Bronchial epithelial cell (primary cell): ENCODE data around the gene FSCB. TPM values are rescaled to one million over a fixed set of nuclear protein-coding genes. Genes with fewer than 3 reads are reported as not detected.
"Not testable (repeated sequence)": the region's sequence is repeated elsewhere in the genome, so short reads cannot be mapped to it uniquely, and the experiment has no call there.

Experiments
- DNase-seq: peaks from one replicate; pipeline ENCODE4 v3.0.0-alpha.2; 2010; ENCODE audit warnings: low read depth
- FAIRE-seq: peaks from 2 replicates; lab custom pipeline; 2011; peaks lifted over from hg19 to GRCh38; lab: Jason Lieb, UNC
- H3K27me3 ChIP-seq: 2 replicates; pipeline ENCODE4 v1.5.1; 2011; ENCODE audit warnings: low read length; ENCODE audit not compliant: control insufficient read depth, insufficient read depth
- H3K36me3 ChIP-seq: 2 replicates; pipeline ENCODE4 v1.5.1; 2011; ENCODE audit warnings: low read length; ENCODE audit not compliant: control insufficient read depth, insufficient read depth
- H3K4me3 ChIP-seq: 2 replicates; pipeline ENCODE4 v1.5.1; 2011; ENCODE audit warnings: mild to moderate bottlenecking, low read depth, low read length, control low read depth
- total RNA-seq: library from RNA; depleted of rRNA; stranded (reverse); fragments of >200 nt; gene quantifications from 2 replicates; pipeline ENCODE4 v1.2.1, GENCODE V29; 2014
- TF ChIP-seq, protein P1 (sequence below): IDR thresholded peaks from 2 replicates; pipeline ENCODE4 v1.5.1; 2011; ENCODE audit warnings: mild to moderate bottlenecking, moderate library complexity, low read length, control low read depth, inconsistent platforms; ENCODE audit not compliant: insufficient read depth, severe bottlenecking

Gene FSCB
- not detected in 2 replicates for total RNA-seq

- DNase-seq, result no peak
These were observed at the start of gene FSCB for GRCh38 chr14:44507183-44507582. Gene FSCB, minus strand, starts transcription at chr14:44507283. Its CDS starts 296 bp downstream, at chr14:44506987.

GRCh38 chr14:44531658-44532057 lies 24.6 kb upstream of the FSCB start:
- DNase-seq, result no peak
- FAIRE-seq, result no peak
- H3K4me3 ChIP-seq, result no peak overlapping the region
- no peaks in the 10 kb centered on the region for H3K27me3 ChIP-seq
- H3K36me3 ChIP-seq, result no peaks in the 10 kb centered on the region
- TF ChIP-seq, protein P1, sequence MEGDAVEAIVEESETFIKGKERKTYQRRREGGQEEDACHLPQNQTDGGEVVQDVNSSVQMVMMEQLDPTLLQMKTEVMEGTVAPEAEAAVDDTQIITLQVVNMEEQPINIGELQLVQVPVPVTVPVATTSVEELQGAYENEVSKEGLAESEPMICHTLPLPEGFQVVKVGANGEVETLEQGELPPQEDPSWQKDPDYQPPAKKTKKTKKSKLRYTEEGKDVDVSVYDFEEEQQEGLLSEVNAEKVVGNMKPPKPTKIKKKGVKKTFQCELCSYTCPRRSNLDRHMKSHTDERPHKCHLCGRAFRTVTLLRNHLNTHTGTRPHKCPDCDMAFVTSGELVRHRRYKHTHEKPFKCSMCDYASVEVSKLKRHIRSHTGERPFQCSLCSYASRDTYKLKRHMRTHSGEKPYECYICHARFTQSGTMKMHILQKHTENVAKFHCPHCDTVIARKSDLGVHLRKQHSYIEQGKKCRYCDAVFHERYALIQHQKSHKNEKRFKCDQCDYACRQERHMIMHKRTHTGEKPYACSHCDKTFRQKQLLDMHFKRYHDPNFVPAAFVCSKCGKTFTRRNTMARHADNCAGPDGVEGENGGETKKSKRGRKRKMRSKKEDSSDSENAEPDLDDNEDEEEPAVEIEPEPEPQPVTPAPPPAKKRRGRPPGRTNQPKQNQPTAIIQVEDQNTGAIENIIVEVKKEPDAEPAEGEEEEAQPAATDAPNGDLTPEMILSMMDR, result no peak

More at GRCh38 chr14:44507183-44507582, at the start of gene FSCB:
- FAIRE-seq, result no peak
- Histone ChIP-seq H3K36me3 (no peaks in the 10 kb centered on the region), H3K27me3 (no peaks in the 10 kb centered on the region), H3K4me3 (no peak within 1 kb of the TSS)
- TF ChIP-seq, protein P1, result no peak

DNA sequence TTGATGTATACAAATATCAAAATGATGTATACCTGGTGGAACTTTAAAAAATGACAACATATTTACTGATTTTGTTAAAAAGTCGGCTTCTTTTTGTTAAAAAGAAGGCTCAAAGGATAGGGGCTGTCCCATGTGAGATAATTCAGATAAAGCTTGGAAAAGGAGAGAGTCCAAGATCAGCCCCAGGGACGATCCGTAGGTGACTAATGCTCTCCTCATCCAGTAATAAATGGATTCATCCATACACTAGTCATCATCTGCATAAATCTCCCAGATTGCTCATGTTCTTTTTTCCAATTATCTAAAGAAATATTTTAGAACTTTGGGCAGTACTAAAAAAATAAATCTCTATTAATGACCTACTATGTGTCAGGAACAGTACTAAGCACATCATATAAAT lies 23.4 kb upstream of the FSCB start:
- FAIRE-seq (no peak), DNase-seq (no peak)
- Histone ChIP-seq H3K27me3 (no peaks in the 10 kb centered on the region), H3K4me3 (no peak overlapping the region), H3K36me3 (no peaks in the 10 kb centered on the region)
- TF ChIP-seq, protein P1, result no peak

DNA sequence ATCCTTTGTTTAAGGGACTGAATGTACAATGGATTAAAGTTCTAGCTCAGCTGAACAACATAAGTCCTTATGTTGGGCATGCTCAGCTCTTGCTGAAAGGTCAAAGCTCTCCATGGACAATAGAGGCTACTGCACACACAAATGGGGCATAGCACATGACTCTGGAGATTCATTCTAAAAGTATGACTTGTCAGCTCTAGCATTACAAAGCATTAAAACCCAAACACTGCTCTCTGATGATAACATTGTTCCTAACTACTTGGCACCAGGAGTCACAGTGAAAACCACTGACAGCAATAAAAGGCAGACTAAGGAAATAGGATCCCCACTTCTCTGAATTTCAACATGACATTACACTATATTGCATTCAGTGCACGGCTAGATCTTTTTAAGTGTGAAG lies 21.9 kb upstream of the FSCB start:
- H3K27me3 ChIP-seq, result no peaks in the 10 kb centered on the region
- DNase-seq (no peak), FAIRE-seq (no peak)
- TF ChIP-seq, protein P1, result no peak
- no peak overlapping the region for H3K4me3 ChIP-seq
- no peaks in the 10 kb centered on the region for H3K36me3 ChIP-seq

DNA sequence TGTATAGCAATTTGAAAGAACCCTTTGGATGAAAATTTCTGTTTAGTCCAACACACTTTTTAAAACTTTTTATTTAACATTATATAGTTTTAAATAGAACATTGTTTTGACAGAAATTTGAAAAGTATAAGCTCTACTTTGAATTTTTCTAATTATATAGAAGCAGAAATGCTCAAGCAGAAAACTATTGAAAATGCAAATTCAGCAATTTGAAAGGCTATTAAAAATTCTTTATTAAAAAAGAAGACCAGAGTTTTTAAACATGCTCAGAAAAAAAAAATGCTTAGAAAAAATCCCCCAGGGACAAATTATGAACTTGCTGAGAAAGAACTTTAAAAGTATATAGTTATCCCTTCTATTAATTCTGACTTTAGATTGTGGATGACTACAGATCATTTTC lies 21.1 kb upstream of the FSCB start:
- no peak for DNase-seq
- TF ChIP-seq, protein P1, result no peak
- H3K4me3 ChIP-seq, result no peak overlapping the region
- no peaks in the 10 kb centered on the region for H3K36me3 ChIP-seq
- FAIRE-seq, result no peak
- no peaks in the 10 kb centered on the region for H3K27me3 ChIP-seq

GRCh38 chr14:44525237-44525636 lies 18.2 kb upstream of the FSCB start:
- Histone ChIP-seq H3K27me3 (no peaks in the 10 kb centered on the region), H3K4me3 (no peak overlapping the region), H3K36me3 (no peaks in the 10 kb centered on the region)
- TF ChIP-seq, protein P1, result no peak
- no peak for FAIRE-seq
- DNase-seq, result no peak

DNA sequence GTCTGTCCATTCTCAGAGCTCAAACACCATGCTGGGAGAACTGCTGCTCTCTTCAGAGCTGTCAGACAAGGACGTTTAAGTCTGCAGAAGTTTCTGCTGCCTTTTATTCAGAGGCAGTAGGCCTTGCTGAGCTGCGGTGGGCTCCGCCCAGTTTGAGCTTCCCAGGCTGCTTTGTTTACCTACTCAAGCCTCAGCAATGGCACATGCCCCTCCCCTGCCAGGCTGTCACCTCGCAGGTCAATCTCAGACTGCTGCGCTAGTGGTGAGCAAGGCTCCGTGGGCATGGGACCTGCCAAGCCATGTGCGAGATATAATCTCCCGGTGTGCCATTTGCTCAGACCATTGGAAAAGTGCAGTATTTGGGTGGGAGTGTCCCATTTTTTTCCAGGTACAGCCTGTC lies 8.6 kb upstream of the FSCB start:
- FAIRE-seq, H3K4me3 ChIP-seq, H3K36me3 ChIP-seq, DNase-seq, H3K27me3 ChIP-seq: not testable (repeated sequence)
